NCI-H2196 (cell line): ENCODE measurements around the gene TNXB.
"Not testable (repeated sequence)": the region's sequence is repeated elsewhere in the genome, so short reads cannot be mapped to it uniquely, and the experiment has no call there.

Experiments
- DNase-seq: peaks from one replicate; lab custom pipeline; 2025; ENCODE audit not compliant: unreplicated experiment; lab: John Stamatoyannopoulos, UW

Gene TNXB

DNA sequence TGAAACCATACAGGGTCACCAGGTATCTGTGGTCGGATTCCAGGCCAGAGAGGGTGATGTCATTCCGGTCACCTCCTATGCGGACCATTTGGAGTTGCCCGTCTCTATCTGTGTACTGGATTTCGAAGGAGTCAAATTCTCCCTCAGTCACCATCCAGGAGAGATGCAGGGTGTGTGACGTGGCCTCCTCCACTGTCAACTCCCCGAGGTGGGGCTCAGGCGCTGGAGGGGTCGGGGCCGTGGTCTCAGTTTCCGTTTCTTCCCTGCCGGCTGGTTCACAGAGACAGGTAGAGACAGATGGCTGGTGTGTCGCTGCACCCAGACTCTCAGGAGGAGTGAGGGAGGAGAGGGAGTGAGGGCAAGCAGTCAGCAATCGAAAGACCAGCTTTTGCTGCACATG, 40.3 kb downstream of the TNXB start:
- DNase-seq, result no peak

DNA sequence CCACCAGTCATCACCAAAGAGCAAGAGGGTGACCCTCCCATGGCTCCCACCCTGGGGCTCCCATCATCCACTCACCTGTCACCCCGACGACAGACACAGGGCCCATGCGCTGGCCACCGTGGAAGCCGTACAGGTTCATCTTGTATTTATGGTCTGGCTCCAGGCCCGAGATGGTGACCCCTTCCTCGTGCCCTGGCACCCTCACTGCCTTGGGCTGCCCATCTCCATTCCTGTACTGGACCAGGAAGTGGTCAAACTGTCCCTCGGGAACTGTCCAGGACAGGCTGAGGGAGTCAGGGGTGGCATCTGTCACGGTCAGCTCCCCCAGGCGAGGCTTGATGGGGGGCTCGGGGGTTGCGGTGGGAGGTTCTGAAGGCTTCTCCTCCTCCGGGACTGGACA, 40.8 kb downstream of the TNXB start:
- not testable (repeated sequence) for DNase-seq

DNA sequence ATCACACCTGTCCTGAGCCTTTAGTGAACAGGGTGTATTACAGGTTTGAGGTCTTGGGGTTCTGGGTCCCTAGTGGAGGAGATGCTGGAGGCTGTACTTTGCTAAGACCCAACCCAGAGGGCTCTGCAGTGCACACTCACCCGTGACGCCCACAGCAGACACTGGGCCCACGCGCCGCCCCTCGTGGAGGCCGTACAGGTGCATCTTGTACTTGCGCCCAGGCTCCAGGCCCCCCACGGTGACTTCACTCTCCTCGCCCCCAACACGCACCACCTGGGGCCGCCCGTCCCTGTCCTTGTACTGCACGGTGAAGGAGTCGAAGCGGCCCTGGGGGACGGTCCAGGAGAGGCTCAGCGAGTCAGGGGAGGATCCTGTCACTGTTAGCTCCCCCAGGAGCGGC, 41.6 kb downstream of the TNXB start:
- not testable (repeated sequence) for DNase-seq

DNA sequence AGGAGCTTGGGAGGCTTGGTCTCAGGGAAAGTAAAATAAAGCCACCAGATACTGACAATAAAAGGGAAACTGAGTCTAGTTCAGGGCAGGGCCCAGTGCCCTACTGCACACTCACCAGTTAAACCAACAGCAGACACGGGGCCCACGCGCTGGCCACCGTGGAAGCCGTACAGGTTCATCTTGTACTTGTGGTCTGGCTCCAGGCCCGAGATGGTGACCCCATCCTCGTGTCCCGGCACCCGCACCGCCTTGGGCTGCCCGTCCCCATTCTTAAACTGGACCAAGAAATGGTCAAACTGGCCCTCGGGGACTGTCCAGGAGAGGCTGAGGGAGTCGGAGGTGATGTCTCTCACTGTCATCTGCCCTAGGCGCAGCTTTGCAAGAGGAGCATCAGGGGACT, 44.4 kb downstream of the TNXB start:
- DNase-seq, result no peak

DNA sequence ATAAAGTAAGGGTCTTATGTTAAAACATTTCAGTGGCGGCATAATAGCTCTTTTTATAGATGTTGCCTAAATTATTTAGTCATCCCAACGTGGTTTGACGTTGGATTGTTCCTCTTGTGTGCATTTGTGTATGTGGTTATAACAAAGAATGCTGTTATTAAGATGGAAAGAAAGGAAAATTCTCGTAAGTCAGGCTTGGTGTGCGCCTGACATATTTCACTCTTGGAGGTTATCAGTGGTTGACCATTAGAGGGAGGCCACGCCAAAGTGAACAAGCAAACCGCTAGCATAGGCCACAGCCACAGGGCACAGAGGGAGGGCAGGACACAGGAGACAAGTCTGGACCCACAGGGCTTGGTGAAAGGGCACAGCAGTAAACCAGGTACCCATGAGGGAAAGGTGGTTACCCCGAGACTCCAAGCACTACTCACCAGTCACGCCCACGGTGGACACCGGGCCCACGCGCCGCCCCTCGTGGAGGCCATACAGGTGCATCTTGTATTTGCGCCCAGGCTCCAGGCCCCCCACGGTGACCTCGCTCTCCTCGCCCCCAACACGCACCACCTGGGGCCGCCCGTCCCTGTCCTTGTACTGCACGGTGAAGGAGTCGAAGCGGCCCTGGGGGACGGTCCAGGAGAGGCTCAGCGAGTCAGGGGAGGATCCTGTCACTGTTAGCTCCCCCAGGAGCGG, 48.0 kb downstream of the TNXB start:
- DNase-seq, result no peak

DNA sequence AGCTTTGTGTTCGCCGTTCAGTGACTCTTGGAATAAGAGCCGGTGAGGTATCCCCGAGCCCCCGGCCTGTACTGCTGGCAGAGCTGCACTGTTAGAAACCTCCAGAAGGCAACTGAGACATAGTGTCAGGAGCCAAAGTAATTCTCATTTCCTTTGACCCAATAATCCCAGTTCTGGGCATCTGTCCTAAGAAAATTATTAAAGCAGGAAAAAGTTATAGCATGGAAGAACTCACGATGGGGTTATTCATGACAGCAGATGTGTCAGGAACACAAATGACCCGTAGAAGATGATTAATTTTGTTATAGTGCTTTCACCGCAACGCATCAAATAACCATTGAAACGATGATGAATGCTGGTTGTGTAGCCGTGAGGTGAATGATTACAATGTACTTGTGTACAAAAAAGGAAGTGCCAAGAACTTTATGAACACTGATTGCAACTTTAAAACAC, 50.6 kb downstream of the TNXB start:
- no peak for DNase-seq

DNA sequence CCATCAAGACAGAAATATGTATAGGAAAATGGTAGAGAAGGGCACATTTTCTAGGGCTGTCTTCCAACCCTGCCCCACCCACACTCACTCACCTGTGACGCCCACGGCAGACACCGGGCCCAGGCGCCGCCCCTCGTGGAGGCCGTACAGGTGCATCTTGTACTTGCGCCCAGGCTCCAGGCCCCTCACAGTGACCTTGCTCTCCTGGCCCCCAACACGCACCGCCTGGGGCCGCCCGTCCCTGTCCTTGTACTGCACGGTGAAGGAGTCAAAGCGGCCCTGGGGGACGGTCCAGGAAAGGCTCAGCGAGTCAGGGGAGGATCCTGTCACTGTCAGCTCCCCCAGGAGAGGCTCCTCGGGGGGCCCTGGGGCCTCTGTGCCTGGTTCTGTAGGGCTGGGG, 51.2 kb downstream of the TNXB start:
- DNase-seq, result no peak

DNA sequence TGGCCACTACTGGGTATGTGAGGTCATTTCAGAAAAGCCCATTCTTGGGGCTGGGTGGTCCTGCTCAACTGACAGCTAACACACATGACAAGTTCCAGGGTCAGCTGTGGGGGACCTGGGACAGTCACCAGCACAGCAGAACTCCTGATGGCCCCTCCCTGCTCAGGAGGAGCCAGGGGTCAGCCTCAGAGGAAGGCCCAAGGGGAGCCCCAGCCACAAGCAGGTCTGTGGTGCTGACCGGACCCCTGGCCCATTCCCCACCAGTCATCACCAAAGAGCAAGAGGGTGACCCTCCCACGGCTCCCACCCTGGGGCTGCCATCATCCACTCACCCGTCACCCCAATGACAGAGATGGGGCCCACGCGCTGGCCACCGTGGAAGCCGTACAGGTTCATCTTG, 52.9 kb downstream of the TNXB start:
- no peak for DNase-seq

DNA sequence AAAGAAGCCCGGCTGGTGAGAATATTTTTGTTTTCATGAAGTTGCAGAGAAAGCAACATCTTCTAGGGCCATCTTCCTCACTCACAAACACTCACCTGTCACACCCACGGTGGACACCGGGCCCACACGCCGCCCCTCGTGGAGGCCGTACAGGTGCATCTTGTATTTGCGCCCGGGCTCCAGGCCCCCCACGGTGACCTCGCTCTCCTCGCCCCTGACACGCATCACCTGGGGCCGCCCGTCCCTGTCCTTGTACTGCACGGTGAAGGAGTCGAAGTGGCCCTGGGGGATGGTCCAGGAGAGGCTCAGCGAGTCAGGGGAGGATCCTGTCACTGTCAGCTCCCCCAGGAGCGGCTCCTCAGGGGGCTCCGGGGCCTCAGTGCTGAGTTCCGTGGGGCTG, 53.4 kb downstream of the TNXB start:
- not testable (repeated sequence) for DNase-seq

DNA sequence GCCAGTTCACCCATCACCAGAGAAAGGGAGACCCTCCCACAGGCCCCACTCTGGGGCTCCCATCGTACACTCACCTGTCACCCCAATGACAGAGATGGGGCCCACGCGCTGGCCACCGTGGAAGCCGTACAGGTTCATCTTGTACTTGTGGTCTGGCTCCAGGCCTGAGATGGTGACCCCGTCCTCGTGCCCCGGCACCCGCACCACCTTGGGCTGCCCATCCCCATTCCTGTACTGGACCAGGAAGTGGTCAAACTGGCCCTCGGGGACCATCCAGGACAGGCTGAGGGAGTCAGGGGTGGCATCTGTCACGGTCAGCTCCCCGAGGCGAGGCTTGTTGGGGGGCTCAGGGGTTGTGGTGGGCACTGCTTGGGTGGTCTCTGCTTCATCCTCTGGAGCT, 55.8 kb downstream of the TNXB start:
- DNase-seq, result not testable (repeated sequence)

DNA sequence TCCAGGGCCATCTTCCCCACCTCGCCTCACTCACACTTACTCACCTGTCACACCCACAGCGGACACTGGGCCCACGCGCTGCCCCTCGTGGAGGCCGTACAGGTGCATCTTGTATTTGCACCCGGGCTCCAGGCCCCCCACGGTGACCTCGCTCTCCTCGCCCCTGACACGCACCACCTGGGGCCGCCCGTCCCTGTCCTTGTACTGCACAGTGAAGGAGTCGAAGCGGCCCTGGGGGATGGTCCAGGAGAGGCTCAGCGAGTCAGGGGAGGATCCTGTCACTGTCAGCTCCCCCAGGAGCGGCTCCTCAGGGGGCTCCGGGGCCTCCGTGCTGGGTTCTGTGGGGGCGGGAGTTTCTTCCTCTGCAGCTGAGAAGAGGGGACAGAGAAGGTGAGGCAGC, 56.5 kb downstream of the TNXB start:
- DNase-seq, result not testable (repeated sequence)

DNA sequence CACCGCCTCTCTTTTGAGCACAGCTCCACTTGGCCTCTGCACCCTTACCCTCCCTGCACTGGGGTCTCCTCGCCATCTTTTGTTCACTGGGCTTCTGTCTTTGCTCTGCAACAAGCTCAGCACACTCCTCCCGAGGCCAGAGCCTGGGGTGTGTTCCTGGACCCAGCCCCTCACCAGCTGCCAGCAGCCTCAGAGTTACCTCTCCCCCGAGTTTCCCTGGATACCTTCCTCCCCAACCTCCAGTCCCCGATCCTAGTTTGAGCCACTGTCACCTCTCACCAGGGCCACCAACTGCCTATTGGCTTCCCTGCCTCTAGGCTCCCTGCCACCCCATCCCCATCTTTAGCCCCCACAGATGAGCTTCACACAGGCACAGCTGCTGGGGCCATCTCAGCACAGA, 58.6 kb downstream of the TNXB start:
- no peak for DNase-seq

DNA sequence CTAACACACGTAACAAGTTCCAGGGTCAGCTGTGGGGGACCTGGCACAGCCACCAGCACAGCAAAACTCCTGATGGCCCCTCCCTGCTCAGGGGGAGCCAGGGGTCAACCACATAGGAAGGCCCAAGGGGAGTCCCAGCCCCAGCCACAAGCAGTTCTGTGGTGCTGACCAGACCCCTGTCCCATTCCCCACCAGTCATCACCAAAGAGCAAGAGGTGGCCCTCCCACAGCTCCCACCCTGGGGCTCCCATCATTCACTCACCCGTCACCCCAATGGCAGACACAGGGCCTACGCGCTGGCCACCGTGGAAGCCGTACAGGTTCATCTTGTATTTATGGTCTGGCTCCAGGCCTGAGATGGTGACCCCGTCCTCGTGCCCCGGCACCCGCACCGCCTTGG, 59.4 kb downstream of the TNXB start:
- not testable (repeated sequence) for DNase-seq

DNA sequence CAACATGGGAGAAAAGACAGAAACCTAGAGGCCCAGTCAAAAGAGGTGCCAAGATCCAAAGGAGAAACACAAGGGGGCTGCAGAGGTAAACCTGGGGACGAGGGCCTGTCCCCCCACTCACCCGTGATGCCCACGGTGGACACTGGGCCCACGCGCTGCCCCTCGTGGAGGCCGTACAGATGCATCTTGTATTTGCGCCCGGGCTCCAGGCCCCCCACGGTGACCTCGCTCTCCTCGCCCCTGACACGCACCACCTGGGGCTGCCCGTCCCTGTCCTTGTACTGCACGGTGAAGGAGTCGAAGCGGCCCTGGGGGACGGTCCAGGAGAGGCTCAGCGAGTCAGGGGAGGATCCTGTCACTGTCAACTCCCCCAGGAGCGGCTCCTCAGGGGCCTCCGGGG, 60.0 kb downstream of the TNXB start:
- DNase-seq, result not testable (repeated sequence)

DNA sequence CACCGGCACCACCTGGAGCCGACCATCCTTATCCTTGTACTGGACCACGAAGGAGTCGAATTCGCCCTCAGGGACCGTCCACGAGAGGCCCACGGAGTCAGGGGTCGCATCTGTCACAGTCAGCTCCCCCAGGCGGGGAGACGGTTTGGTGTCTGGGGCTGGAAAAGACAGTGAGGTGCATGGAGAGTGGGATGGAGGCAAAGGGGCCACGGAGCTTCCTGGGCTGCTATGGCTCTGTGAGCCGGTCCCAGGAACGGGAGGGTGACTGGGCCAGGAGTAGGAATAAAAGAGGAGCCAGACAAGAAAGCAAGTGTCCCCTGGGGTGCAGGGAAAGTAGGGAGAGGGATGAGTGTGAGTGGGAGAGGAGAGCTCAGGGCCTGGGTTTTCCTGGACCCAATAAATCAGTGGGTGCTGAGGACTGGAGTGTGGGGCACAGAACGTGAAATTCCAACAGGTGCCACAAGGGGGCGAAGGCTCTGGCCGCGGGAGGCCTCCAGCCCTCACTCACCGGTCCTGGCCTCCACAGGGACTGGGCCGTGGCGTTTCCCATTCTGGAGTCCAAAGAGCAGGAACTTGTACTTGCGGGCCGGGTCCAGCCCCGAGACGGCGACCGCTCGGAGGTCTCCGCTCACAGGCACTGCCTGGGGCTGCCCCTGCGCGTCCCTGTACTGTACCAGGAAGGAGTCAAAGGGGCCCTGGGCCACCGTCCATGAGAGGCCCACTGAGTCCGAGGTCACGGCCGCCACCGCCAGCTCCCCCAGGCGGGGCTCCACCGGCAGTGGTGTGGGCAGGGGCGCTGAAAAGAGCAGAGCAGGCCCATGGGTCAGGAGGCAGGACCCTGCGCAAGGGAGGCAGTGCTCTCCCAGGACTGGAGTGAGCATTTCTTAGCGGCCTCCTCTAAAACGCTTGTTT, 61.0 kb downstream of the TNXB start:
- DNase-seq, result peak; percentile 72

DNA sequence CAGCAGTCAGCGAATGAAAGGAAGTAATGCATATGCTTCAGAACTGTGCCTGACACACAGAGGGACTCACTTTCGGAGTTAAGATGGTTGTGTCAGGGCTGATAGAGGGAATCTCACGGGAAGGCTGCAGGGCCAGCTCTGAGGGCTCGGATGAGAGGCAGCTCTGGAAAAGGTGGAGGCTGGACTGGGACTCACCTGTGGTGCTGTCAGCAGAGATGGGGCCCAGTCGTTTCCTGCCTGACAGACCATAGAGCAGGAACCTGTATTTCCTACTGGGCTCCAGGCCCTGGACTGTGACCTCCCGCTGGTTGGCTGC, 61.6 kb downstream of the TNXB start:
- DNase-seq, result no peak

DNA sequence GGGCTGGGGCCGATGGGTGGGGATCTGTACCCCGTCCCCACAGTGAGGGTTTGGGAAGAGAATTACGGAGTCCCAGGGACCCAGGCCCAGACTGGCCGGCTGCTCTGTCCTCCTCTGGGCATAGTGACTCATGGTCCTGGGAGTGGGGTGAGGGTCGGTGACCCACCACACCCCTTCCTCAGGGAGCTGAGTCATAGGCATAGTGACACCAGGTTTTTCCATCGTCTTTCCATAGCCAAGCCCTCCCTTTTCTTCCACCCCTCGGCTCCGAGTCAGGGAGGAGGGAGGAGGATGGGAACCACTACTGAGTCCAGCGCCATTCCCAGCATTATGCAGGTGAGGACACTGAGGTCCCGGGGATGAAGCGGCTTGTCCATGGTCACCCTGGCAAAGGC, 62.1 kb downstream of the TNXB start:
- DNase-seq, result no peak

DNA sequence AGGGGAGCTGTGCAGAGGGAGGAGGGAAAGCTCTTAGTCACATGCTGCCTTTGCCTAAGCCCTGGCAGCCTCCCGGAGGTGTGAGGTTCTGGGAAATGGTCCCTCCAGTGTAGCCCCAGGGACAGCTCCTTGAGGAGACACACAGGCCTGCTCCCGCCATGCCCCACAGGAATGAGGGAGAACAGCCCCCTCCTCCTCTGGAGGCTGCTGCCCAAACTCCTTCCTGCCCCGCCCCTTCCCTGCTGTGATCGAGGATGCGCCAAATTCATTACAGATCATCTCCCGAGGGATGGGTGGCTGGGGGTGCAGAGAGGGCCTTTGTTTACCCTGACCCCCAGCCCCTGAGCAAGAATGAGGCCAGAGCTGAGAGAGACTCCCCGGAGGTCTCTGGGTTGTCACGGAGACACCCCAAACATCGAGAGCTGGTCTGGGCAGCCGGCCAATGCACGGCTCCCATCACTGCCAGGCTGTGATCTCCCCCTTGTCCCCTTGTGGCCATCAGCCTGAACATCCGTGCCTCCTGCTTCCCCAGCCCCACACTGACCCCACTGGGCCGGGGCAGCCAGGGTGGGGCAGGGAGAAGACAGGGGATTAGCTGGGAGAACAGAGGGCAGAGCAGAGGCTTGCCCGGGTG, 62.6 kb downstream of the TNXB start:
- DNase-seq, result peak; percentile 19

DNA sequence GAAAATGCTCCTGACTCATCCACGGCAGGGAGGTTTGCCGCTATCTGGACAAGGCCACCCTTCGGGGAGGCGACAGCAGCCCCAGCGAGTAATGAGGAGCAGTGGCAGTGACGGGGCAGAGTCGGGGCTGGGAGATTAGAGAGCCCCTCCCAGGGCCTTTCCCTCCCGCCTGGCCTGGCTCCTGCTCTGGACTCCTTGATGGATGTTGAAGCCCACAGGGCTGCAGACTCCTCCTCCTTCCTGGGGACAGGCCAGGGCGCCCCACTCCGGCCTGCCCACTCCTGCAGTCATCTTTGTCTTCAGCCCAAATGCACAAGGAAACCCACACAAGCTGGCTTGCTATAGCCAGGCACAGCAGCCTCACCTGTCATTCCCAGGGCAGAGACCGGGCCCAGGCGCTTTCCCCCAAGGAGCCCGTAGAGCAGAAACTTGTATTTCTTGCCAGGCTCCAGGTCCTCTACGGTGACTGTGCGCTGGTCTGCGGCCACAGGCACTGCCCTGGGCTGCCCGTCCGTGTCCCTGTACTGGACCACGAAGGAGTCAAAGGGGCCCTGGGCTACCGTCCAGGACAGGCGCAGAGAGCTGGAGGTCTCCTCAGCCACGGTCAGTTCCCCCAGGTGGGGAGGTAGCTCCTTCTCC, 63.2 kb downstream of the TNXB start:
- no peak for DNase-seq

DNA sequence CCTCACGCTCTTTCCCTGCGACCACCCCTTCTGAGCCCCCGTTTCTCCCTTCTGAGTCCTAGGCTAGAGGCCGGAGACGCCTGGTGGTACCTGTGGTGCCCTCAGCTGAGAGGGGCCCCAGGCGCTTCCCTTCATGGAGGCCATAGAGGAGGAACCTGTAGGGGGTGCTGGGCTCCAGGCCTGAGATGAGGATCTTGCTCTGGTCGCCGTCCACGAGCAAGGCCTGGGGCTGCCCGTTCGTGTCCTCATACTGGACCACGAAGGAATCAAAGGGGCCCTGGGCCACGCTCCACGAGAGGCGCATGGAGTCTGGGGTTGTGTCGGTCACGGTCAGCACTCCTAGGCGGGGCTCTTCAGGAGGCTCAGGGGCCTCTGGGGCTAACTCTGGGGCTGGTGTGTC, 64.2 kb downstream of the TNXB start:
- DNase-seq, result not testable (repeated sequence)

DNA sequence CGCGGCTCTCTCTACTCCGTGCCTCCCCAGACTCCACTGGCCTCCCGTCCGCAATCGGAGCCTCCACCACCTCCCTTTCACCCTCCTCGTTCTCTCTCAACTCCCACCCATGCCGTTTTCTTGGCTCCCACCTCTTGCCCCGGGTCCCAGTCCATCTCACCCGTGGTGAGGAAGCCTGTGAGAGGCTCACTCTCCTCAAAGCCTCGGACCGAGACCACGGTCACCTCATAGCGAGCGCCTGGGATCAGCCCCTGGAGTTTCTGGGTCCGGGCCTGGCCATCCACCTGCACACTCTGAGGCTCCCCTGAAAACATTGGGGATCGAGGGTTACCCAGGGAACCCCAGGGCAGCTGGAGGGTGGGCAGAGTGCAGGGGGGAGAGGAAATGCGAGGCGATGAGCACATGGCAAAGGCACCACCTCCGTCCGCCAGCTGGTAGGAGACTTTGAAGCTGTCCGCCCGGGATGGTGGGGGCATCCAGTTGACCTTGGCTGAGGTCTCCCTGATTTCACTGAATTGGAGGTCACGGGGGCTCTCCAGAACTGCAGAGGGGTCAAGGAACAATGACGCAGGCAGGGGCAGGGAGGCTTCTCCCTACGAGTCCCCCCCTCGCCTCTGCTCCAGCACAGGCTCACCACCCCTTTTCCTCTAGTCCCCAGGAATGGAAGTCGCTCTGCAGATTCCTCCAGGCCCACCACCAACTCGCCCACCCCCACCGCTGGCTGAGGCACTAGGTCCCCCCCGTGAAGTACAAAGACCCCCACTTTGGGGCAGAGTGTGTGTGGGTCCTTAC, 65.4 kb downstream of the TNXB start:
- DNase-seq, result not testable (repeated sequence)
